HG02981 (cell line): Measurements from ENCODE around the gene JADE3.

Source experiments
- ATAC-seq: cut with Tn5 transposase; IDR thresholded peaks from one replicate; pipeline ENCODE4 v1.9.1; 2021; ENCODE audit warnings: mild to moderate bottlenecking, moderate library complexity; ENCODE audit not compliant: unreplicated experiment

The JADE3 gene

DNA sequence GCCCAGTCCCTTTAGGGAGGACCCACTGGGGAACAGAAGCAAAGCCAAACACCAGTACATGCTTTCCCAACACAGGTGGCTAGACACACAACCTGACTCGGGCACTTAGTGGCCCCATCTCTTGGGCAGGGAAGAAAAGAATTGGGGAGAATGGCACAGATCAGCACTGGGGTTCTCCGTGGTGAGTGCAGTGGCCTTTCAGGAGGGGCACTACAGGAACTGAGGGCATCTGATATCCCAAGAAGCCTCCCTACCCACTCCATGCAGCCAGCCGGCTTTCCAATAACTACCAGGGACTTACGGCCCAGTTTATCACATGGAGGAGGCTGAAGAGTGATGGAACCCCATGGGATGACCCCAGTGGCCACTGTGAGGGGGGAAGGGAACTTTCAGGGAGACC lies 189.0 kb downstream of the JADE3 start:
- ATAC-seq: no peak
